MM.1S (cell line): ENCODE measurements around the gene PI4KA.

Experiments used
- EZH2phosphoT487 ChIP-seq: fragments of 300-600 bp; sonication (generic); IDR thresholded peaks from 2 replicates; pipeline ENCODE4 v1.6.1; 2018; ENCODE audit warnings: antibody characterized with exemption, low read length
- TF ChIP-seq, protein P1 (sequence below): fragments of 300-600 bp; sonication (generic); IDR thresholded peaks from 2 replicates; pipeline ENCODE4 v1.5.1; 2016; ENCODE audit warnings: antibody characterized with exemption, low read length, mixed read lengths

DNA sequence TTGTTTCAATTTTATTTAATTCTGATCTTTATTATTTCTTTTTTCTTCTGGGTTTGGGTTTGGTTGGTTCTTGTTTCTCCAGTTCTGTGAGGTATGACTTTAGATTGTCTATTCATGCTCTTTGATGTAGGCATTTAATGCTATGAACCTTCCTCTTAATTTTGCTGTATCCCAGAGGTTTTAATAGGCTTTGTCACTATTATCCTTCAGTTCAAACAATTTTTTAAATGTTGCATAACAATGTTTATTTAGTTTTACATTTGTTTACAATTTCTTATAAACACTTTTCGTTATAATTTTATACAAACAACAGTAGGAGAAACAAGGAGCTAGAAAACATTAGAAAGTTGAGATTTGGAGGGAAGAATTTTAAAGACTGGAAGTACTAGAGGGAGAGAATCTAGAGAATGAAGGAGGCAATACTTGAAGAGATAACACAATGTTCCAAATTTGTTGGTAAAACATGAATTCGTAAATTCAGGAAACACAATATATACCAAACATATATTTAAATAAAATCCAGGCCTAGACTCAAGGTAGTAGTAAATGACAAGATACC lies 180.8 kb downstream of the PI4KA start:
- no peak for TF ChIP-seq EZH2phosphoT487
- TF ChIP-seq, protein P1, sequence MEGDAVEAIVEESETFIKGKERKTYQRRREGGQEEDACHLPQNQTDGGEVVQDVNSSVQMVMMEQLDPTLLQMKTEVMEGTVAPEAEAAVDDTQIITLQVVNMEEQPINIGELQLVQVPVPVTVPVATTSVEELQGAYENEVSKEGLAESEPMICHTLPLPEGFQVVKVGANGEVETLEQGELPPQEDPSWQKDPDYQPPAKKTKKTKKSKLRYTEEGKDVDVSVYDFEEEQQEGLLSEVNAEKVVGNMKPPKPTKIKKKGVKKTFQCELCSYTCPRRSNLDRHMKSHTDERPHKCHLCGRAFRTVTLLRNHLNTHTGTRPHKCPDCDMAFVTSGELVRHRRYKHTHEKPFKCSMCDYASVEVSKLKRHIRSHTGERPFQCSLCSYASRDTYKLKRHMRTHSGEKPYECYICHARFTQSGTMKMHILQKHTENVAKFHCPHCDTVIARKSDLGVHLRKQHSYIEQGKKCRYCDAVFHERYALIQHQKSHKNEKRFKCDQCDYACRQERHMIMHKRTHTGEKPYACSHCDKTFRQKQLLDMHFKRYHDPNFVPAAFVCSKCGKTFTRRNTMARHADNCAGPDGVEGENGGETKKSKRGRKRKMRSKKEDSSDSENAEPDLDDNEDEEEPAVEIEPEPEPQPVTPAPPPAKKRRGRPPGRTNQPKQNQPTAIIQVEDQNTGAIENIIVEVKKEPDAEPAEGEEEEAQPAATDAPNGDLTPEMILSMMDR, result no peak
